HCT116 (cell line): ENCODE data around the gene EFCAB12. TPM values are rescaled to one million over a fixed set of nuclear protein-coding genes. Genes with fewer than 3 reads are reported as not detected.

ENCODE experiments used
- ATAC-seq: fragments of 200-7000 bp; cut with Tn5 transposase; 2 replicates; pipeline ENCODE4 v1.9.1; 2020; ENCODE audit warnings: mild to moderate bottlenecking, moderate library complexity
- BruUV-seq: library from RNA; stranded (reverse); fragments of 400-500 nt; replicated peaks from 2 replicates; lab custom pipeline; 2021; lab: Mats Ljungman, UMichigan
- CTCF ChIA-PET: fragments of 300-600 bp; sonication (Branson Sonifier 250); formaldehyde crosslinking; loops from one replicate; lab custom pipeline; 2021; ENCODE audit warnings: antibody characterized with exemption; lab: Charles Lee
- POLR2A ChIA-PET: fragments of 300-600, 350-600 bp; sonication (Branson Sonifier 250); formaldehyde crosslinking; loops from one replicate; lab custom pipeline; 2021; ENCODE audit warnings: antibody characterized with exemption; lab: Charles Lee
- RAD21 ChIA-PET, 2 experiments: fragments of 300-600 bp; sonication (Branson Sonifier 250); formaldehyde crosslinking; loops; one replicate each; lab custom pipeline; 2023; ENCODE audit warnings: low total read pairs in 2 of 2; ENCODE audit not compliant: uncharacterized antibody in 2 of 2, unreplicated experiment in 2 of 2, low non-redundant PET in 1 of 2; lab: Charles Lee
- DNase-seq: peaks from one replicate; pipeline ENCODE4 v3.0.0-alpha.2; 2010; ENCODE audit warnings: low read depth, low spot score
- H2AFZ ChIP-seq: fragments of 200-600 bp; shearing (Covaris generic), sonication (generic); 2 replicates; pipeline ENCODE4 v1.6.1; 2017; ENCODE audit warnings: low read depth, mixed run types, mixed read lengths, antibody characterized with exemption, low read length; ENCODE audit not compliant: poor library complexity, severe bottlenecking
- H3K27ac ChIP-seq: 2 replicates; pipeline ENCODE4 v1.5.1; 2012; ENCODE audit warnings: low read depth, low read length
- H3K27me3 ChIP-seq: fragments of 200-600 bp; sonication (generic); 2 replicates; pipeline ENCODE4 v1.6.1; 2016; ENCODE audit warnings: mixed run types, low read length, mixed read lengths; ENCODE audit not compliant: insufficient read depth
- H3K36me3 ChIP-seq, 2 experiments: fragments of 200-500 bp in 1 of 2; fragments of 200-600 bp in 1 of 2; sonication (Bioruptor generic) in 1 of 2; sonication (generic) in 1 of 2; 2 replicates each; pipeline versions ENCODE4 v1.5.1 to v1.6.1; 2014 to 2016; ENCODE audit warnings: low read length in 2 of 2, inconsistent platforms in 1 of 2, mixed read lengths in 1 of 2, mixed run types in 1 of 2; ENCODE audit not compliant: insufficient read depth in 2 of 2, control insufficient read depth in 1 of 2
- H3K4me1 ChIP-seq, 2 experiments: fragments of 200-600 bp in 1 of 2; sonication (generic) in 1 of 2; 2 replicates each; pipeline versions ENCODE4 v1.5.1 to v1.6.1; 2012 to 2017; ENCODE audit warnings: low read length in 2 of 2, inconsistent platforms in 1 of 2, mild to moderate bottlenecking in 1 of 2, mixed read lengths in 1 of 2, mixed run types in 1 of 2, moderate library complexity in 1 of 2; ENCODE audit not compliant: insufficient read depth in 2 of 2, control insufficient read depth in 1 of 2
- H3K4me2 ChIP-seq: fragments of 200-600 bp; sonication (generic); 2 replicates; pipeline ENCODE4 v1.6.1; 2017; ENCODE audit warnings: mixed run types, low read length, mixed read lengths
- H3K4me3 ChIP-seq, 2 experiments: fragments of 200-600 bp in 1 of 2; sonication (generic) in 1 of 2; replicated peaks in 1 of 2; 2 replicates each; pipeline ENCODE4 v1.5.1; 2011 to 2016; ENCODE audit warnings: low read length in 2 of 2, control low read depth in 1 of 2, low read depth in 1 of 2, mild to moderate bottlenecking in 1 of 2, mixed read lengths in 1 of 2, mixed run types in 1 of 2
- H3K79me2 ChIP-seq: fragments of 200-600 bp; sonication (generic); 2 replicates; pipeline ENCODE4 v1.6.1; 2017; ENCODE audit warnings: mild to moderate bottlenecking, mixed run types, low read length, moderate library complexity, mixed read lengths; ENCODE audit not compliant: insufficient read depth
- H3K9ac ChIP-seq: fragments of 200-600 bp; sonication (generic); 2 replicates; pipeline ENCODE4 v1.6.1; 2016; ENCODE audit warnings: low read length, mixed read lengths
- H3K9me2 ChIP-seq: fragments of 200-600 bp; sonication (generic), shearing (Covaris generic); 2 replicates; pipeline ENCODE4 v1.6.1; 2017; ENCODE audit warnings: mixed run types, mild to moderate bottlenecking, moderate library complexity; ENCODE audit not compliant: insufficient read depth
- H3K9me3 ChIP-seq, 2 experiments: fragments of 200-500 bp in 1 of 2; fragments of 200-600 bp in 1 of 2; sonication (Bioruptor generic) in 1 of 2; sonication (generic) in 1 of 2; 2 replicates each; pipeline ENCODE4 v1.6.1; 2014 to 2017; ENCODE audit warnings: low read length in 2 of 2, mixed read lengths in 2 of 2, inconsistent platforms in 1 of 2, low read depth in 1 of 2, mild to moderate bottlenecking in 1 of 2, mixed run types in 1 of 2, moderate library complexity in 1 of 2; ENCODE audit not compliant: control insufficient read depth in 1 of 2, insufficient read depth in 1 of 2
- H4K20me1 ChIP-seq: fragments of 200-600 bp; sonication (generic), shearing (Covaris generic); 2 replicates; pipeline ENCODE4 v1.6.1; 2017; ENCODE audit warnings: mixed run types, mild to moderate bottlenecking, moderate library complexity; ENCODE audit not compliant: insufficient read depth
- EGR1 ChIP-seq: IDR thresholded peaks from 2 replicates; pipeline ENCODE4 v1.6.1; 2012; ENCODE audit warnings: low read depth
- EZH2 ChIP-seq: fragments of 200-600 bp; sonication (generic); IDR thresholded peaks from 2 replicates; pipeline ENCODE4 v1.6.1; 2017; ENCODE audit warnings: antibody characterized with exemption, mixed run types
- FOSL1 ChIP-seq: IDR thresholded peaks from 2 replicates; pipeline ENCODE4 v1.6.1; 2012; ENCODE audit warnings: low read depth
- JUND ChIP-seq: IDR thresholded peaks from 2 replicates; pipeline ENCODE4 v1.6.1; 2012
- POLR2A ChIP-seq: IDR thresholded peaks from 2 replicates; pipeline ENCODE4 v1.7.0; 2011; ENCODE audit warnings: borderline replicate concordance; ENCODE audit not compliant: insufficient read depth, insufficient read length; ENCODE audit errors: extremely low read depth
- REST ChIP-seq: IDR thresholded peaks from 2 replicates; pipeline ENCODE4 v1.6.1; 2012; ENCODE audit warnings: low read depth
- YY1 ChIP-seq: IDR thresholded peaks from 2 replicates; pipeline ENCODE4 v1.6.1; 2011; ENCODE audit warnings: low read length, low read depth, moderate library complexity, mild to moderate bottlenecking; ENCODE audit not compliant: insufficient replicate concordance; ENCODE audit errors: extremely low read depth
- intact Hi-C: fragments of 100-400 bp; cut with micrococcal nuclease; formaldehyde crosslinking; loops from 2 replicates; pipeline ENCODE4 v1.10.0; 2022
- total RNA-seq: library from RNA; stranded (reverse); gene quantifications from one replicate; pipeline ENCODE4 v1.2.1, GENCODE V29; 2021; ENCODE audit not compliant: unreplicated experiment

Gene EFCAB12
- total RNA-seq, 1 experiment from 2014 or later, result 0.42 TPM

GRCh38 chr3:129357616-129358015, 70.8 kb downstream of the EFCAB12 start:
- H3K9me2 ChIP-seq, result no peaks in the 10 kb centered on the region
- no peaks in the 10 kb centered on the region for H3K36me3 ChIP-seq
- intact Hi-C loops, result no loop called here
- ChIA-PET CTCF (no interaction called here), RAD21 (no interaction called here), POLR2A (no interaction called here)
- DNase-seq (no peak), ATAC-seq (no peak)
- TF ChIP-seq REST (no peak), FOSL1 (no peak)
- H2AFZ ChIP-seq, result no peak overlapping the region
- H4K20me1 ChIP-seq, result no peaks in the 10 kb centered on the region
- H3K27me3 ChIP-seq, result no peaks in the 10 kb centered on the region
- peaks cover 4 to 16% of the 10 kb centered on the region in 2 experiments; a peak in 3 of 4 replicates for H3K4me1 ChIP-seq
- H3K4me2 ChIP-seq, result no peak overlapping the region
- no peaks in the 10 kb centered on the region for H3K9me3 ChIP-seq
- H3K4me3 ChIP-seq, result no peak overlapping the region
- no peak overlapping the region for H3K27ac ChIP-seq
- no TSS peak for BruUV-seq
- no peaks in the 10 kb centered on the region for H3K79me2 ChIP-seq
- H3K9ac ChIP-seq, result no peak overlapping the region

- H3K27ac ChIP-seq, result no peak overlapping the region
- TF ChIP-seq EGR1 (no peak), EZH2 (no peak), POLR2A (no peak), JUND (no peak), YY1 (no peak)
- H3K9ac ChIP-seq, result no peak overlapping the region
- H3K4me1 ChIP-seq, result peaks cover 4 to 17% of the 10 kb centered on the region in 2 experiments; a peak in 3 of 4 replicates
- ChIA-PET CTCF (no interaction called here), POLR2A (no interaction called here), RAD21 (no interaction called here)
- ATAC-seq, result no peak
- intact Hi-C loops, result no loop called here
- H4K20me1 ChIP-seq, result no peaks in the 10 kb centered on the region
- no peak for DNase-seq
- H3K9me2 ChIP-seq, result no peaks in the 10 kb centered on the region
- no peaks in the 10 kb centered on the region for H3K36me3 ChIP-seq
- no peaks in the 10 kb centered on the region for H3K79me2 ChIP-seq
- no peaks in the 10 kb centered on the region for H3K9me3 ChIP-seq
- no TSS peak for BruUV-seq
- H3K4me3 ChIP-seq, result no peak overlapping the region
- no peaks in the 10 kb centered on the region for H3K27me3 ChIP-seq
- H3K4me2 ChIP-seq, result no peak overlapping the region
- H2AFZ ChIP-seq, result no peak overlapping the region
Observed at GRCh38 chr3:129356756-129357425, 71.5 kb downstream of the EFCAB12 start.
